ENCODE measurements around the gene INTS15. TPM values are rescaled to one million over a fixed set of nuclear protein-coding genes. Genes with fewer than 3 reads are reported as not detected.

The INTS15 gene
- polyA plus RNA-seq, 1 donor (not counting 4 experiments of a cell fraction or from before 2014, with no cell fraction given), result 11.9 TPM

- dilution Hi-C loops (cut with MboI; ENCODE audit: extremely low pct_ligation_motif_present, low sequenced_read_pairs), result no loop called here
Observed at GRCh38 chr7:6577369-6578113, 12.3 kb upstream of the INTS15 start, which contains the start of gene ZDHHC4. TSS of gene ZDHHC4 (plus strand) at chr7:6577454. CDS start at chr7:6580562, 3,108 bp downstream.

DNA sequence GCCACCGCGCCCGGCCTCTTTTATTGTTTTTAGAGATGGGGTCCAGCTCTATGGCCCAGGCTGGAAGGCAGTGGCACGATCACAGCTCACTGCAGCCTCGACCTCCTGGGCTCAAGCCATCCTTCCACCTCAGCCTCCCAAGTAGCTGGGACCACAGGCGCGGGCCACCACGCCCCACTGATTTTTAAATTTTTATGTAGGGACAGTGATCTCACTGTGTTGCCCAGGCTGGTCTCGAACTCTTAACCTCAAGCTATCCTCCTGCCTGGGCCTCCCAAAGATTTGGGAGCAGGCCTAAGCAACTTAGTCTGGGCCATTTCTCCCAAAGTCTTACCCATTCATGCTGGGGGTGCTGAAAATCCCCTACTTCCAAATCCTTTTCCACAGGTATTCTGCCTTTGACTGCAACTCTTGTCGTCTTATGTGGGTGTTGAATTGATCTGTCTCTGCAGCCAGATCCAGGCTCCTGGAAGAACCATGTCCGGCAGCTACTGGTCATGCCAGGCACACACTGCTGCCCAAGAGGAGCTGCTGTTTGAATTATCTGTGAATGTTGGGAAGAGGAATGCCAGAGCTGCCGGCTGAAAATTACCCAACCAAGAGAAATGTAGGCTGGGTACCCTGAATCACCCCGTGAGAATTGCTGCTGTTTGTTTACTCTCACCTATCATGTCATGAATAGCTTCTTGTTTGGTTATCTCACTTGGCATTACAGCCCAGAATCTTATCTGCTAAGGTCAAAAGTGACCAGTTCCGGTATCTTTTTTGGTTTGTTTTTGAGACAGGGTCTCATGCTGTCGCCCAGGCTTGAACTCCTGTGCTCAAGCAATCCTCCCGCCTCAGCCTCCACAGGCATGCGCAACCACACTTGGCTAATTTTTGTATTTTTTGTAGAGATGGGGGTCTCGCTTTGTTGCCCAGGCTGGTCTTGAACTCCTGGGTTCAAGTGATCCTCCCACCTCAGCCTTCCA, 11.4 kb upstream of the INTS15 start:
- no peaks in the 10 kb centered on the region for H3K9me1 ChIP-seq (ENCODE audit: control insufficient read depth, extremely low read depth, insufficient read depth, low read length)
- no peak for TF ChIP-seq EZH2 (IDR thresholded peaks at IDR 0.05; ENCODE audit: low read length)
- TF ChIP-seq, protein P1, sequence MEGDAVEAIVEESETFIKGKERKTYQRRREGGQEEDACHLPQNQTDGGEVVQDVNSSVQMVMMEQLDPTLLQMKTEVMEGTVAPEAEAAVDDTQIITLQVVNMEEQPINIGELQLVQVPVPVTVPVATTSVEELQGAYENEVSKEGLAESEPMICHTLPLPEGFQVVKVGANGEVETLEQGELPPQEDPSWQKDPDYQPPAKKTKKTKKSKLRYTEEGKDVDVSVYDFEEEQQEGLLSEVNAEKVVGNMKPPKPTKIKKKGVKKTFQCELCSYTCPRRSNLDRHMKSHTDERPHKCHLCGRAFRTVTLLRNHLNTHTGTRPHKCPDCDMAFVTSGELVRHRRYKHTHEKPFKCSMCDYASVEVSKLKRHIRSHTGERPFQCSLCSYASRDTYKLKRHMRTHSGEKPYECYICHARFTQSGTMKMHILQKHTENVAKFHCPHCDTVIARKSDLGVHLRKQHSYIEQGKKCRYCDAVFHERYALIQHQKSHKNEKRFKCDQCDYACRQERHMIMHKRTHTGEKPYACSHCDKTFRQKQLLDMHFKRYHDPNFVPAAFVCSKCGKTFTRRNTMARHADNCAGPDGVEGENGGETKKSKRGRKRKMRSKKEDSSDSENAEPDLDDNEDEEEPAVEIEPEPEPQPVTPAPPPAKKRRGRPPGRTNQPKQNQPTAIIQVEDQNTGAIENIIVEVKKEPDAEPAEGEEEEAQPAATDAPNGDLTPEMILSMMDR (optimal IDR thresholded peaks at IDR 0.05 in 1 of 3, IDR thresholded peaks at IDR 0.05 in 1 of 3, conservative IDR thresholded peaks at IDR 0.05 in 1 of 3; ENCODE audit: extremely low read depth in 1 of 3, insufficient read depth in 2 of 3, low read length in 3 of 3), result no peak
- peak overlapping the region in 2 of 3 experiments; percentile 73 to 76 for H3K4me3 ChIP-seq (ENCODE audit: control insufficient read depth in 2 of 3, extremely low read depth in 1 of 3, insufficient read depth in 2 of 3, low read depth in 1 of 3, low read length in 3 of 3)
- no peak overlapping the region for H3K9ac ChIP-seq (ENCODE audit: control insufficient read depth, extremely low read depth, insufficient read depth, low read length)
- no peaks in the 10 kb centered on the region for H3K27me3 ChIP-seq (ENCODE audit: control insufficient read depth, extremely low read depth, insufficient read depth, low read length)
- no peaks in the 10 kb centered on the region for H3K79me2 ChIP-seq (ENCODE audit: control insufficient read depth, insufficient read depth, low read length)
- no peaks in the 10 kb centered on the region for H3K4me1 ChIP-seq (ENCODE audit: control insufficient read depth, extremely low read depth, insufficient read depth, low read length)
- H2AFZ ChIP-seq (ENCODE audit: control insufficient read depth, low read length), result no peak overlapping the region
- DNase-seq (ENCODE audit: low read depth, low spot score) (no peak), FAIRE-seq (no peak)
- dilution Hi-C loops (cut with MboI; ENCODE audit: extremely low pct_ligation_motif_present, low sequenced_read_pairs), result no loop called here
- H4K20me1 ChIP-seq (ENCODE audit: control insufficient read depth, extremely low read depth, insufficient read depth, low read length), result no peaks in the 10 kb centered on the region
- peaks cover 2 to 6% of the 10 kb centered on the region in 2 experiments for H3K36me3 ChIP-seq (ENCODE audit: control insufficient read depth in 2 of 2, extremely low read depth in 1 of 2, insufficient read depth in 2 of 2, low read length in 2 of 2)
- H3K9me3 ChIP-seq (ENCODE audit: control insufficient read depth, low read depth, low read length), result no peaks in the 10 kb centered on the region
- H3K27ac ChIP-seq (ENCODE audit: control insufficient read depth, insufficient read depth, low read length), result no peak overlapping the region
- peak overlapping the region; percentile 64 for H3K4me2 ChIP-seq (ENCODE audit: control insufficient read depth, extremely low read depth, insufficient read depth, low read depth, low read length)

More at GRCh38 chr7:6577369-6578113, 12.3 kb upstream of the INTS15 start, which contains the start of gene ZDHHC4:
- Histone ChIP-seq H3K9ac (ENCODE audit: control insufficient read depth, extremely low read depth, insufficient read depth, low read length) (peak within 1 kb of the TSS; percentile 79), H3K9me3 (ENCODE audit: control insufficient read depth, low read depth, low read length) (no peaks in the 10 kb centered on the region), H3K27me3 (ENCODE audit: control insufficient read depth, extremely low read depth, insufficient read depth, low read length) (no peaks in the 10 kb centered on the region), H2AFZ (ENCODE audit: control insufficient read depth, low read length) (peak within 1 kb of the TSS; percentile 87), H3K4me2 (ENCODE audit: control insufficient read depth, extremely low read depth, insufficient read depth, low read depth, low read length) (peak within 1 kb of the TSS; percentile 64), H4K20me1 (ENCODE audit: control insufficient read depth, extremely low read depth, insufficient read depth, low read length) (no peaks in the 10 kb centered on the region), H3K27ac (ENCODE audit: control insufficient read depth, insufficient read depth, low read length) (peak within 1 kb of the TSS; percentile 71), H3K9me1 (ENCODE audit: control insufficient read depth, extremely low read depth, insufficient read depth, low read length) (no peaks in the 10 kb centered on the region), H3K79me2 (ENCODE audit: control insufficient read depth, insufficient read depth, low read length) (no peaks in the 10 kb centered on the region), H3K4me1 (ENCODE audit: control insufficient read depth, extremely low read depth, insufficient read depth, low read length) (no peaks in the 10 kb centered on the region), H3K4me3 (ENCODE audit: control insufficient read depth in 2 of 3, extremely low read depth in 1 of 3, insufficient read depth in 2 of 3, low read depth in 1 of 3, low read length in 3 of 3) (peak within 1 kb of the TSS; percentile 59 to 76 (median 73)), H3K36me3 (ENCODE audit: control insufficient read depth in 2 of 2, extremely low read depth in 1 of 2, insufficient read depth in 2 of 2, low read length in 2 of 2) (peaks cover 2 to 4% of the 10 kb centered on the region in 2 experiments)
- TF ChIP-seq EZH2 (IDR thresholded peaks at IDR 0.05; ENCODE audit: low read length), result no peak
- TF ChIP-seq, protein P1 (optimal IDR thresholded peaks at IDR 0.05 in 1 of 3, IDR thresholded peaks at IDR 0.05 in 1 of 3, conservative IDR thresholded peaks at IDR 0.05 in 1 of 3; ENCODE audit: extremely low read depth in 1 of 3, insufficient read depth in 2 of 3, low read length in 3 of 3), result no peak
- FAIRE-seq (no peak), DNase-seq (ENCODE audit: low read depth, low spot score) (no peak)
